Body of pancreas (tissue), 4 donors: ENCODE data around the gene ZNF18.

ENCODE experiments used
- CTCF ChIP-seq, 7 experiments: fragments of 450-650 bp in 4 of 7; fragments of 200-600 bp in 3 of 7; sonication (generic) in 3 of 7; IDR thresholded peaks; one replicate each; pipeline ENCODE4 v1.5.1; 2016 to 2019; ENCODE audit warnings: antibody characterized with exemption in 7 of 7
- POLR2A ChIP-seq, 3 donors: fragments of 450-650 bp; IDR thresholded peaks; one replicate each; pipeline ENCODE4 v1.6.1; 2016; ENCODE audit warnings: antibody characterized with exemption in 3 of 3, mild to moderate bottlenecking in 2 of 3

DNA sequence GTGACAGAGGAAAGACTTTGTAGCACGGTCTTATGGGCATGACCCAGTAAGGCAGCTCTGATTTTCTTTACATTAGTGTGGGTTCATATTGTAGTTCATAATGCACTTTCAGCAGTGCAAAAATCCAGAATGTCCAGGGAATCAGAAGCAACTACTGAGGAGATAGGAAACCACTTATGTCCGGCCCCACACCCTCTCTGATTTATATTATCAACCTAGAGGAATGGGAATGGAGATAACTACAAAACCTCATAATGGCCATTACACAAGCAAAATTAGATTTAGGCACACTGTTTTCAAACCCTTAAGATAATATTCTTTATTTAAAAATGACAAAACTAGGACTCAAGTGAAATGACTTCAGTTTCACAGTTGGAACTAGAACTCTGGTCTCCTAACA is 31.3 kb upstream of the ZNF18 start:
- TF ChIP-seq CTCF (IDR thresholded peaks at IDR 0.05): no peak
- no peak for TF ChIP-seq POLR2A (IDR thresholded peaks at IDR 0.05)
